Measurements from ENCODE around the gene GRXCR2.
A peak's percentile ranks its signal among the peaks of the same experiment; 100 is the strongest.

Gene GRXCR2

GRCh38 chr5:145834917-145835847 is 37.6 kb downstream of the GRXCR2 start, which contains the start of gene PRELID2:
Gene PRELID2, minus strand, starts transcription at chr5:145835342. Its CDS starts 91 bp downstream, at chr5:145835251.
- H3F3A ChIP-seq (ENCODE audit: control insufficient read depth, insufficient read depth) = no peaks in the 10 kb centered on the region
- TF ChIP-seq EZH2phosphoT487 (IDR thresholded peaks at IDR 0.05; ENCODE audit: borderline replicate concordance, low read length) (no peak), CTCF (IDR thresholded peaks at IDR 0.05; ENCODE audit: low read depth, low read length, poor library complexity, severe bottlenecking) (no peak)
- H4K20me1 ChIP-seq (ENCODE audit: control insufficient read depth, insufficient read depth, low read depth, low read length) = no peaks in the 10 kb centered on the region
- H3K36me3 ChIP-seq (ENCODE audit: control insufficient read depth, low read length) = no peaks in the 10 kb centered on the region
- peak within 1 kb of the TSS; percentile 68 for H3K4me2 ChIP-seq (ENCODE audit: low read length)
- no peak within 1 kb of the TSS for H3K27ac ChIP-seq (ENCODE audit: low read depth, low read length)
- no peaks in the 10 kb centered on the region for H3K9me2 ChIP-seq (replicated peaks; ENCODE audit: control insufficient read depth, low read length)
- peak within 1 kb of the TSS; percentile 73 for H3K4me3 ChIP-seq (ENCODE audit: low read length)
- H3K27me3 ChIP-seq (ENCODE audit: control insufficient read depth, low read length) = no peaks in the 10 kb centered on the region
- peaks cover 4% of the 10 kb centered on the region; the same call in 1 of the 2 replicates for H3K4me1 ChIP-seq (ENCODE audit: control insufficient read depth, low read length)
- H3K79me2 ChIP-seq (ENCODE audit: control insufficient read depth, low read length) = peaks cover 3% of the 10 kb centered on the region; the same call in 1 of the 2 replicates
- H3K9me3 ChIP-seq (ENCODE audit: control insufficient read depth, insufficient read depth, low read length) = no peaks in the 10 kb centered on the region

- Histone ChIP-seq H3K9me3 (ENCODE audit: control insufficient read depth, insufficient read depth, low read length) (no peaks in the 10 kb centered on the region), H3K79me2 (ENCODE audit: control insufficient read depth, low read length) (peaks cover 3% of the 10 kb centered on the region; the same call in 1 of the 2 replicates), H3K4me2 (ENCODE audit: low read length) (peak overlapping the region; percentile 68), H3K4me3 (ENCODE audit: low read length) (peak overlapping the region; percentile 73), H3K27me3 (ENCODE audit: control insufficient read depth, low read length) (no peaks in the 10 kb centered on the region), H3F3A (ENCODE audit: control insufficient read depth, insufficient read depth) (no peaks in the 10 kb centered on the region), H3K27ac (ENCODE audit: low read depth, low read length) (no peak overlapping the region), H4K20me1 (ENCODE audit: control insufficient read depth, insufficient read depth, low read depth, low read length) (no peaks in the 10 kb centered on the region), H3K36me3 (ENCODE audit: control insufficient read depth, low read length) (no peaks in the 10 kb centered on the region), H3K4me1 (ENCODE audit: control insufficient read depth, low read length) (peaks cover 4% of the 10 kb centered on the region; the same call in 1 of the 2 replicates), H3K9me2 (replicated peaks; ENCODE audit: control insufficient read depth, low read length) (no peaks in the 10 kb centered on the region)
- TF ChIP-seq EZH2phosphoT487 (IDR thresholded peaks at IDR 0.05; ENCODE audit: borderline replicate concordance, low read length) (no peak), CTCF (IDR thresholded peaks at IDR 0.05; ENCODE audit: low read depth, low read length, poor library complexity, severe bottlenecking) (no peak)
Measured at GRCh38 chr5:145834554-145834916, 38.3 kb downstream of the GRXCR2 start.

- H3K79me2 ChIP-seq (ENCODE audit: control insufficient read depth, low read length) = peaks cover 3% of the 10 kb centered on the region; the same call in 1 of the 2 replicates
- H3K4me3 ChIP-seq (ENCODE audit: low read length) = no peak overlapping the region
- H3K9me3 ChIP-seq (ENCODE audit: control insufficient read depth, insufficient read depth, low read length) = no peaks in the 10 kb centered on the region
- TF ChIP-seq CTCF (IDR thresholded peaks at IDR 0.05; ENCODE audit: low read depth, low read length, poor library complexity, severe bottlenecking) = no peak
- TF ChIP-seq EZH2phosphoT487 (IDR thresholded peaks at IDR 0.05; ENCODE audit: borderline replicate concordance, low read length) = no peak
- no peaks in the 10 kb centered on the region for H3F3A ChIP-seq (ENCODE audit: control insufficient read depth, insufficient read depth)
- H3K4me2 ChIP-seq (ENCODE audit: low read length) = no peak overlapping the region
- H3K9me2 ChIP-seq (replicated peaks; ENCODE audit: control insufficient read depth, low read length) = no peaks in the 10 kb centered on the region
- H4K20me1 ChIP-seq (ENCODE audit: control insufficient read depth, insufficient read depth, low read depth, low read length) = no peaks in the 10 kb centered on the region
- no peaks in the 10 kb centered on the region for H3K27me3 ChIP-seq (ENCODE audit: control insufficient read depth, low read length)
- H3K36me3 ChIP-seq (ENCODE audit: control insufficient read depth, low read length) = no peaks in the 10 kb centered on the region
- H3K4me1 ChIP-seq (ENCODE audit: control insufficient read depth, low read length) = peaks cover 4% of the 10 kb centered on the region; the same call in 1 of the 2 replicates
- H3K27ac ChIP-seq (ENCODE audit: low read depth, low read length) = no peak overlapping the region
Measured at GRCh38 chr5:145833631-145834200, 39.1 kb downstream of the GRXCR2 start.
